Erythroblast (primary cell): ENCODE measurements around the gene CHST9.

Experiments used
- GATA1 ChIP-seq: IDR thresholded peaks from 2 replicates; pipeline ENCODE4 v1.6.1; 2011; ENCODE audit warnings: low read depth, mild to moderate bottlenecking, control low read depth, low read length, moderate library complexity
- POLR2A ChIP-seq: IDR thresholded peaks from 2 replicates; pipeline ENCODE4 v1.6.1; 2011; ENCODE audit warnings: mild to moderate bottlenecking, low read length

- TF ChIP-seq POLR2A = no peak
- no peak for TF ChIP-seq GATA1
Measured at GRCh38 chr18:27062802-27063201, 122.3 kb downstream of the CHST9 start.
